K562 (cell line): Measurements from ENCODE around the gene AP2A2. TPM values are rescaled to one million over a fixed set of nuclear protein-coding genes. Genes with fewer than 3 reads are reported as not detected.

Experiments used
- ATAC-seq: fragments of 200-7000 bp; cut with Tn5 transposase; 3 replicates; pipeline ENCODE4 v1.9.1; 2020; ENCODE audit warnings: moderate library complexity
- BruUV-seq: library from RNA; stranded (reverse); fragments of 400-500 nt; replicated peaks from 2 replicates; lab custom pipeline; 2021; lab: Mats Ljungman, UMichigan
- CTCF ChIA-PET: fragments of 300-600 bp; formaldehyde crosslinking; extraction: SDS; loops from one replicate; lab custom pipeline; 2021; ENCODE audit warnings: low intra/inter-chr PET ratio; lab: Yijun Ruan, JAX
- POLR2A ChIA-PET: fragments of 300-600, 350-650 bp; sonication (Branson Sonifier 250); formaldehyde crosslinking; extraction: SDS; loops from one replicate; lab custom pipeline; 2021; ENCODE audit warnings: antibody characterized with exemption, inconsistent platforms; lab: Yijun Ruan, JAX
- DNase-seq, 4 experiments: peaks; one replicate each; pipeline versions ENCODE4 v3.0.0 to v3.0.0-alpha.2; 2011 to 2018; ENCODE audit warnings: low spot score in 3 of 4, mixed read lengths in 3 of 4; ENCODE audit errors: extremely low read depth in 1 of 4
- FAIRE-seq: peaks from 2 replicates; lab custom pipeline; 2011; peaks lifted over from hg19 to GRCh38; lab: Jason Lieb, UNC
- H2AFZ ChIP-seq: 2 replicates; pipeline ENCODE4 v1.6.0; 2011; ENCODE audit warnings: low read depth, low read length, control low read depth, inconsistent platforms
- H3K27ac ChIP-seq: fragments of 200-600 bp; 3 replicates; pipeline ENCODE4 v1.8.0; 2011; ENCODE audit warnings: low read depth, mild to moderate bottlenecking, control low read depth, inconsistent platforms, low read length, moderate library complexity, mixed read lengths; ENCODE audit errors: extremely low read depth
- H3K27me3 ChIP-seq, 2 experiments: fragments of 300-600 bp in 1 of 2; 2 replicates in 1 of 2; 3 replicates in 1 of 2; pipeline versions ENCODE4 v1.6.0 to v1.8.0; 2011; ENCODE audit warnings: inconsistent platforms in 2 of 2, low read length in 2 of 2, mild to moderate bottlenecking in 1 of 2, mixed read lengths in 1 of 2, moderate library complexity in 1 of 2; ENCODE audit not compliant: control insufficient read depth in 2 of 2, insufficient read depth in 2 of 2
- H3K36me3 ChIP-seq: fragments of 300-600 bp; 3 replicates; pipeline ENCODE4 v1.8.0; 2011; ENCODE audit warnings: mild to moderate bottlenecking, low read length, inconsistent platforms; ENCODE audit not compliant: control insufficient read depth, insufficient read depth
- H3K4me1 ChIP-seq, 2 experiments: fragments of 200-600 bp in 1 of 2; replicated peaks in 1 of 2; 2 replicates in 1 of 2; 3 replicates in 1 of 2; pipeline versions ENCODE4 v1.5.1 to v1.8.0; 2011; ENCODE audit warnings: inconsistent platforms in 2 of 2, low read length in 2 of 2, mild to moderate bottlenecking in 1 of 2, mixed read lengths in 1 of 2, moderate library complexity in 1 of 2; ENCODE audit not compliant: control insufficient read depth in 2 of 2, insufficient read depth in 2 of 2
- H3K4me2 ChIP-seq: 2 replicates; pipeline ENCODE4 v1.6.1; 2011; ENCODE audit warnings: low read length, control low read depth, inconsistent platforms, mixed read lengths; ENCODE audit not compliant: insufficient read depth
- H3K4me3 ChIP-seq: fragments of 200-600 bp; sonication (generic), shearing (Covaris generic); 2 replicates; pipeline ENCODE4 v1.5.1; 2016; ENCODE audit warnings: control low read depth, inconsistent platforms
- H3K79me2 ChIP-seq: fragments of 200-600 bp; 3 replicates; pipeline ENCODE4 v1.8.0; 2011; ENCODE audit warnings: low read length, inconsistent platforms; ENCODE audit not compliant: control insufficient read depth, insufficient read depth
- H3K9ac ChIP-seq, 2 experiments: 2 replicates each; pipeline versions ENCODE4 v1.6.0 to v1.6.1; 2011; ENCODE audit warnings: low read depth in 2 of 2, low read length in 2 of 2, control low read depth in 1 of 2, inconsistent platforms in 1 of 2, mild to moderate bottlenecking in 1 of 2, mixed read lengths in 1 of 2; ENCODE audit not compliant: insufficient read depth in 1 of 2
- H3K9me1 ChIP-seq: one replicate; pipeline ENCODE4 v1.6.0; 2011; ENCODE audit warnings: inconsistent platforms, mild to moderate bottlenecking, low read length, moderate library complexity; ENCODE audit not compliant: control insufficient read depth, insufficient read depth
- H3K9me3 ChIP-seq: replicated peaks from 2 replicates; pipeline ENCODE4 v1.5.1; 2011; ENCODE audit warnings: low read depth, low read length, inconsistent platforms; ENCODE audit not compliant: control insufficient read depth, insufficient read depth
- H4K20me1 ChIP-seq: replicated peaks from 2 replicates; pipeline ENCODE4 v1.6.1; 2011; ENCODE audit warnings: low read length, inconsistent platforms, mixed read lengths; ENCODE audit not compliant: control insufficient read depth, insufficient read depth
- EP400 ChIP-seq: fragments of 450-650 bp; IDR thresholded peaks from 2 replicates; pipeline ENCODE4 v1.6.1; 2017; ENCODE audit warnings: antibody characterized with exemption, mild to moderate bottlenecking, moderate library complexity
- HCFC1 ChIP-seq: IDR thresholded peaks from 2 replicates; pipeline ENCODE4 v1.6.1; 2012; ENCODE audit warnings: low read depth, low read length, improper control_type of control experiment
- HNRNPK ChIP-seq: fragments of 200-400 bp; formaldehyde crosslinking; IDR thresholded peaks from one replicate; pipeline ENCODE4 v1.6.1; 2018; ENCODE audit warnings: mild to moderate bottlenecking, low read depth, low read length; ENCODE audit not compliant: poor library complexity, severe bottlenecking
- ILF3 ChIP-seq: fragments of 450-650 bp; IDR thresholded peaks from 2 replicates; pipeline ENCODE4 v1.6.1; 2018; ENCODE audit warnings: antibody characterized with exemption, mild to moderate bottlenecking, moderate library complexity, borderline replicate concordance
- LCOR ChIP-seq: sonication (generic); formaldehyde crosslinking; IDR thresholded peaks from 2 replicates; pipeline ENCODE4 v1.8.0; 2022; ENCODE audit warnings: mild to moderate bottlenecking, missing genetic modification reagents
- NFIX ChIP-seq: fragments of 250-450 bp; sonication (Bioruptor Pico); IDR thresholded peaks from 2 replicates; pipeline ENCODE4 v1.4.0; 2020; ENCODE audit warnings: low read depth, mild to moderate bottlenecking, moderate library complexity
- NFYB ChIP-seq: IDR thresholded peaks from 2 replicates; pipeline ENCODE4 v1.6.1; 2011; ENCODE audit warnings: mild to moderate bottlenecking, moderate library complexity; ENCODE audit not compliant: insufficient read length; ENCODE audit errors: extremely low read depth
- STAG1 ChIP-seq: sonication (generic); formaldehyde crosslinking; IDR thresholded peaks from 2 replicates; pipeline ENCODE4 v1.5.0; 2020; ENCODE audit warnings: missing genetic modification reagents, borderline replicate concordance
- STAT5B ChIP-seq: fragments of 250-450 bp; sonication (Bioruptor Pico); IDR thresholded peaks from 2 replicates; pipeline ENCODE4 v1.8.0; 2021; ENCODE audit warnings: mild to moderate bottlenecking, inconsistent platforms
- ZBED1 ChIP-seq: IDR thresholded peaks from 2 replicates; pipeline ENCODE4 v1.6.1; 2014
- ZNF174 ChIP-seq: fragments of 250-450 bp; sonication (Bioruptor Pico); IDR thresholded peaks from 2 replicates; pipeline ENCODE4 v1.4.0; 2020; ENCODE audit warnings: mild to moderate bottlenecking
- ZNF175 ChIP-seq: fragments of 200-800 bp; sonication (Bioruptor generic); IDR thresholded peaks from 2 replicates; pipeline ENCODE4 v1.6.1; 2016; ENCODE audit warnings: low read depth, mild to moderate bottlenecking, missing genetic modification characterization, missing compliant biosample characterization
- ZNF212 ChIP-seq: fragments of 450-650 bp; formaldehyde crosslinking; IDR thresholded peaks from 2 replicates; pipeline ENCODE4 v1.4.0; 2020; ENCODE audit warnings: mild to moderate bottlenecking
- ZSCAN32 ChIP-seq: fragments of 450-650 bp; formaldehyde crosslinking; IDR thresholded peaks from 2 replicates; pipeline ENCODE4 v1.4.0; 2020; ENCODE audit warnings: mild to moderate bottlenecking, moderate library complexity
- WGBS: fragments of 100-300 bp; shearing (Covaris generic); methylation state at CpG from one replicate; pipeline ENCODE4 v1.1.6; 2016; ENCODE audit warnings: low coverage, mixed read lengths; ENCODE audit not compliant: insufficient coverage; ENCODE audit errors: missing lambda C conversion rate; 5-methylcytosine and 5-hydroxymethylcytosine counted together
- in situ Hi-C: fragments of 300-500 bp; cut with MboI; formaldehyde crosslinking; loops from 4 replicates; pipeline ENCODE4 v1.15.0; 2018; ENCODE audit warnings: inconsistent platforms, mixed read lengths
- intact Hi-C: fragments of 100-400 bp; cut with micrococcal nuclease; formaldehyde crosslinking; loops from 2 replicates; pipeline ENCODE4 v1.14.2; 2022
- polyA plus RNA-seq, 8 experiments: library from polyadenylated mRNA; depleted of rRNA in 4 of 8; stranded (reverse) in 5 of 8; unstranded in 3 of 8; fragments of >200 nt; fragmentation: Nextera tagmentation in 2 of 8; fragmentation: Illumina TruSeq in 1 of 8; extraction: Ambion mirVana in 2 of 8; extraction: Trizol in 1 of 8; gene quantifications; 2 replicates each; pipeline versions ENCODE4 v1.2.1 to v1.2.3, GENCODE V29; 2011 to 2014; ENCODE audit warnings: inconsistent platforms in 1 of 8, missing spikeins in 1 of 8
- total RNA-seq, 7 experiments: library from RNA; depleted of rRNA in 6 of 7; stranded (reverse); fragments of >200 nt in 6 of 7; fragmentation: Illumina TruSeq in 2 of 7; extraction: Trizol in 2 of 7; gene quantifications; 2 replicates each; pipeline versions ENCODE4 v1.2.1 to v1.2.3, GENCODE V29; 2011 to 2021; ENCODE audit warnings: low replicate concordance in 1 of 7
- TF ChIP-seq, protein P1 (sequence below): fragments of 450-650 bp; conservative IDR thresholded peaks from 2 replicates; pipeline ENCODE4 v1.6.1; 2016; ENCODE audit warnings: missing genetic modification characterization, low read depth, mild to moderate bottlenecking, control low read depth, missing compliant biosample characterization
- TF ChIP-seq, protein P2 (sequence below): fragments of 250-450 bp; sonication (Bioruptor Pico); IDR thresholded peaks from 2 replicates; pipeline ENCODE4 v1.5.0; 2020; ENCODE audit warnings: mild to moderate bottlenecking

Gene AP2A2
- total and polyA plus RNA-seq, 9 of the 15 experiments (the other 6 are each of a cell fraction or from before 2014, with no cell fraction given) = 0.69 to 41.7 (median 15.2) TPM

DNA sequence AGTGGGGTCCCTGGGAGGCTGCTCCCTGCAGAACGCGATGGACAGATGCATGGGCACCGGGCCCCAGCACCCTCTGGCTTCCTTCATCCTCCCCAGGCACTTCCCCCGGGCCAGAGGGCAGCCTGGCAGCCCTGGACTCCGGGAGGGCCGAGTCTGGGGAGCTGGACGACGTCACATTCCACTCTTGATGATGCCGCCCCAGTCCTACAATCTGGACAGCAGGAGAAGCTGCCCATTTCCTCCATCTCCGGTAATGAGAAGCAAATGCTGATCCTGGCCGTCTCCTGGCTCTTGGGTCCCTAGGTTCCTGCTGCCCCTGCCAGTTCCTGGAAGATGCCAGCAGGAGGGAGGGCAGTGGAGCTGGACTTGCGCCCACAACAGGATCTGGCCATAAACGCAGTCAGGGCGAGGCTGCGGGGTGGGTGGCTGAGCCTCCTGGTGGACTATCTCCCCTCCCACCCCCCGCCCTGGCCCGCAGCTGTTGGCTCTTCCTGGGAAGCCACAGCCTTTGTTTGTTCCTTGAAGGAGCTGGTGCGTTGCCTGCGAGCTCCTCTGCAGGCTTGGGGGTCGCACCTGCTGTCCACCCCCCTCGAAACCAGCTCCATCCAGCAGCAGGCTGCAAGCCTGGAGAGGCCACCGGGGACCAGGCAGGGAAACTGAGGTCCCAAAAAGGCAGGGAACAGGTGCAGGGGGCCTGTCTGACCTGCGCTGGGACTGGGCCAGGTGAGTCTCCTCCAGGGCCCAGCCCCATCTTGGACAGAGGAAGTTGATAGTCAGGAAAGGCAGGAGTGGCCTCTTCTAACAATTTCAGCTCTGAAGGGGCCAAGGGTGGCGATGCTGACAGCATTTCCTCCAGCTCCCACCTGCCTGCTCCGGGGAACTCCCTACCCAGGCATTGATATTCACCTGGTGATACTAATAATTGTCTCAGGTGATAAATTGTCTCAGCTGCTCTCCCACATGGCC is 128.8 kb downstream of the AP2A2 start:
- H3K4me1 ChIP-seq = peaks cover 0 to 53% of the 10 kb centered on the region in 2 experiments; a peak in 3 of 5 replicates
- FAIRE-seq (no peak), ATAC-seq (no peak), DNase-seq (no peak)
- 3% methylated on average over 23 of the region's 25 CpGs for WGBS
- intact Hi-C loops = loop anchor here (5.0 kb wide), 1 partner anchor 207 kb away; no protein-coding TSS in a partner anchor
- no peaks in the 10 kb centered on the region for H3K36me3 ChIP-seq
- POLR2A ChIA-PET = interaction anchor here (0.6 to 0.7 kb wide), 4 partner anchors 11 to 558 kb away, joined by 4 to 6 read pairs (median 4); no protein-coding TSS in a partner anchor
- H3K9me1 ChIP-seq = no peaks in the 10 kb centered on the region
- H3K4me3 ChIP-seq = no peak overlapping the region
- no peaks in the 10 kb centered on the region for H3K9me3 ChIP-seq
- H3K9ac ChIP-seq = no peak overlapping the region
- H3K4me2 ChIP-seq = no peak overlapping the region
- H3K79me2 ChIP-seq = no peaks in the 10 kb centered on the region
- no TSS peak for BruUV-seq
- H3K27me3 ChIP-seq = peaks cover 40 to 94% of the 10 kb centered on the region in 2 experiments
- no peak overlapping the region for H3K27ac ChIP-seq
- TF ChIP-seq, protein P1, sequence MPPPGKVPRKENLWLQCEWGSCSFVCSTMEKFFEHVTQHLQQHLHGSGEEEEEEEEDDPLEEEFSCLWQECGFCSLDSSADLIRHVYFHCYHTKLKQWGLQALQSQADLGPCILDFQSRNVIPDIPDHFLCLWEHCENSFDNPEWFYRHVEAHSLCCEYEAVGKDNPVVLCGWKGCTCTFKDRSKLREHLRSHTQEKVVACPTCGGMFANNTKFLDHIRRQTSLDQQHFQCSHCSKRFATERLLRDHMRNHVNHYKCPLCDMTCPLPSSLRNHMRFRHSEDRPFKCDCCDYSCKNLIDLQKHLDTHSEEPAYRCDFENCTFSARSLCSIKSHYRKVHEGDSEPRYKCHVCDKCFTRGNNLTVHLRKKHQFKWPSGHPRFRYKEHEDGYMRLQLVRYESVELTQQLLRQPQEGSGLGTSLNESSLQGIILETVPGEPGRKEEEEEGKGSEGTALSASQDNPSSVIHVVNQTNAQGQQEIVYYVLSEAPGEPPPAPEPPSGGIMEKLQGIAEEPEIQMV (tag) = no peak
- TF ChIP-seq ILF3 = no peak
- TF ChIP-seq, protein P2, sequence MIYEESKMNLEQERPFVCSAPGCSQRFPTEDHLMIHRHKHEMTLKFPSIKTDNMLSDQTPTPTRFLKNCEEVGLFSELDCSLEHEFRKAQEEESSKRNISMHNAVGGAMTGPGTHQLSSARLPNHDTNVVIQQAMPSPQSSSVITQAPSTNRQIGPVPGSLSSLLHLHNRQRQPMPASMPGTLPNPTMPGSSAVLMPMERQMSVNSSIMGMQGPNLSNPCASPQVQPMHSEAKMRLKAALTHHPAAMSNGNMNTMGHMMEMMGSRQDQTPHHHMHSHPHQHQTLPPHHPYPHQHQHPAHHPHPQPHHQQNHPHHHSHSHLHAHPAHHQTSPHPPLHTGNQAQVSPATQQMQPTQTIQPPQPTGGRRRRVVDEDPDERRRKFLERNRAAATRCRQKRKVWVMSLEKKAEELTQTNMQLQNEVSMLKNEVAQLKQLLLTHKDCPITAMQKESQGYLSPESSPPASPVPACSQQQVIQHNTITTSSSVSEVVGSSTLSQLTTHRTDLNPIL (CRISPR knock-in tag) = no peak
- no peak for TF ChIP-seq EP400
- TF ChIP-seq STAT5B (CRISPR knock-in tag) = no peak
- TF ChIP-seq ZNF212 (CRISPR knock-in tag) = no peak
- no peak for TF ChIP-seq ZNF174
- TF ChIP-seq NFYB = no peak
- TF ChIP-seq NFIX (CRISPR knock-in tag) = no peak
- TF ChIP-seq HCFC1 = no peak
- TF ChIP-seq ZSCAN32 (CRISPR knock-in tag) = no peak
- TF ChIP-seq ZNF175 (CRISPR knock-in tag) = no peak
- TF ChIP-seq STAG1 (CRISPR knock-in tag) = no peak
- TF ChIP-seq ZBED1 = no peak
- TF ChIP-seq LCOR (CRISPR knock-in tag) = no peak
- TF ChIP-seq HNRNPK = no peak
- TF ChIP-seq, all 486 proteins: peak for 0
- in situ Hi-C loops = no loop called here
- CTCF ChIA-PET = interaction anchor here (0.6 to 1.3 kb wide), 2 partner anchors 203 to 730 kb away, joined by 3 to 4 read pairs; no protein-coding TSS in a partner anchor
- peaks cover 17% of the 10 kb centered on the region; the same call in 1 of the 2 replicates for H4K20me1 ChIP-seq
- no peak overlapping the region for H2AFZ ChIP-seq
